ENCODE data around the gene ZSCAN22. TPM values are rescaled to one million over a fixed set of nuclear protein-coding genes. Genes with fewer than 3 reads are reported as not detected.

Gene ZSCAN22
- total RNA-seq, 2 experiments from 2014 or later, result 4.4 to 5.3 TPM

DNA sequence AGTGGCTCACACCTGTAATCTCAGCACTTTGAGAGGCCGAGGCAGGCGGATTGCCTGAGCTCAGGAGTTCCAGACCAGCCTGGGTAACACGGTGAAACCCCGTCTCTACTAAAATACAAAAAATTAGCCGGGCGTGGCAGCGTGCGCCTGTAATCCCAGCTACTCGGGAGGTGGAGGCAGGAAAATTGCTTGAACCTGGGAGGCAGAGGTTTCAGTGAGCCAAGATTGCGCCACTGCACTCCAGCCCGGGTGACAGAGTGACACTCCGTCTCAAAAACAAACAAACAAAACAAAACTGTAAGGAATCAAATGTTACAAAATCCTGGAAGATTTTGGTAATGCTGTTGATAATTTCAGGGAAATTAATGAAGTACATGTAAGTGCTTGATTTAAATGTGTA, 21.3 kb downstream of the ZSCAN22 start:
- POLR2A ChIA-PET, result interaction anchor here (0.8 to 2.0 kb wide), 6 partner anchors 9 to 165 kb away, joined by 3 to 12 read pairs (median 4); partner anchors contain the start of genes ZNF274, ZNF497 and ZNF837
- CTCF ChIA-PET, result interaction anchor here (0.8 to 1.2 kb wide), 3 partner anchors 9 to 15 kb away, joined by 3 to 4 read pairs (median 4); no protein-coding TSS in a partner anchor

DNA sequence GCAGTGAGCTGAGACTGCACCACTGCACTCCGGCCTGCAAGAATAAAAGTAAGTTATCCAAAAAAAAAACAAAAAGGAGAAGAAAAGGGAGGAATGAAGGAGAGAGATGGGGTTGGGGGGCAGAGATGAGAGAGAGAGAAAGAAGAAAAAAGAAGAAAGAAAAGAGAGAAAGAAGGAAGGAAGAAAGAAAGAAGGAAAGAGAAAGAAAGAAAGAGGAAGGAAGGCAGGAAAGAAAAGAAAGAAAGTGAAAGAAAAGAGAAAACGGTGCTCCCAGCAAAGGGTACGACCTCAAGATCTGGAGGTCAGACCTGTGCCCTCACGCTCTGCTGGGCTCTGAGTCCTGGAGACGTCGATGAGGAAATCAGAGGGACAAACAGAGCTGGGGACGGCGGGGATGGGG, 22.8 kb downstream of the ZSCAN22 start:
- ChIA-PET CTCF (no interaction called here), POLR2A (no interaction called here)

DNA sequence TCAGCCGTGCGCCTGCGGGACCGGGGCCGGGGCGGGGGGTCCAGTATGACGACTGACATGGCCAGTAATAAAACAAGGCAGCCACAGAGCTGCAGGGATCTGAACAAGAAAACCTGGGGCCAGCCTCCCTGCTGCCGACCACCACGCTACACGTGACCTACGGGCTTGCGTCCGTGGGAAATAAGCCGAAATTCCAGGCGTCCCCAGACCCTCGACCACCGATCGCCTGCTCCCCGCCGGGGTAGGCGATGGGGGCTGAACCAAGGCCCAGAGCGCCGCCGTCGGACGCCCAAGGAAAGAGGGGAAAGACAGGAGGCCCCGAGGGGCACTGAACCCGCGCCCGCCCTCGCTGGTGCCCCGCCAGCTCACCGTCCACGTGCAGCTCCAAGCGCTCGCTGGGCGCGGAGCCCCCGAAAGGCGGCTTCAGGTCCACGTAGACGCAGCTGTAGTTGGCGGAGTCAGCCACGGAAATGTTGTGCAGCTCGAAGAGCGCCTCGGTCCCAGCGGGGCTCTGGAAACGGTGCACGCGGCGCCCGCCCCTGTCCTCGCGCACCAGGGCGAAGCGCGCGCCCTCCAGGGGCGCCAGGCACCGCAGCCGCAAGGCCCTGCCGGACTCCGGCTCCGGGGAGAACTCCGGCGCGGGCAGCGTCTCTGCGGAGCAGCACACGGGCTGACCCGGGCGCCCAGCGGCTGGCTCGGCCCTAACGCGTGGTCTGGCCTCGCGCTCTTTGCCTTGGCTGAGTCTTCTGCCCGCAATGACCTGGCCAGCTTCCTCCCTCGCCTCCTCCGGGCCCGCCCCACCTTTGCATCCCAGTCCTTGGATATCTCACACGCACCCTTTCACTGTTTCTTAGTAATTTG, 23.4 kb downstream of the ZSCAN22 start:
- ChIA-PET CTCF (no interaction called here), POLR2A (no interaction called here)

DNA sequence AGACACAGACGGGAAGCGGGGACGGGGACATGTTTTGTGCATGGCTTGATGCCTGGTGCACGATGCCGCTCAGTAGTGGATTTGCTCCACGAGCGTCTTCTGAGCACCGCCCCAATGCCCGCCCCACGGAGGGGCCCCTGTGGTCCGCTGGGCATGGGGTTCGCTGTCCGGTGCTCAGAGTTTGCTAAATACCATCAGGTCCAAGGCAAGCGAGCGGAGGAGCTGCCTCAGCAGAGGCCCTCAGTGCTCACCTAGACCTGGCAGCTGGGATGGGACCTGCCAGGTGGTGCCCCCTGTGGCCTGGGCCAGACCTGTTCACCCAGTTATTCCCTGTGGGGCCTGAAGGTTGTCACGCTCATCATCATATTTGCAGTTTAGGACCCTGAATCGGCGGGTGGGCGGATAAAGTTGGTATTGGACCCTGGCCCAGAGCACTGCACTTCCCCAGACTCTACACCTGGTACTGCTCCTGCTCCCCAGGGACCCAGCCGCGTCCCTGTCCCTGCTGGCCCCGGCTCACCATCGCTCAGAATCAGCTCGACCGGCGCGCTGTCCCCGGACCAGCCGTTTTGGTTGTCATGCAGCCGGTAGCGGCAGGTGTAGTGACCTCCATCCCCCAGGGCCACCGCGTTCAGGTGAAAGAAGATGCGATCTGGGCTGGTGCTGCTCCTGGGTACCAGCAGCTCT, 24.2 kb downstream of the ZSCAN22 start:
- CTCF ChIA-PET, result no interaction called here
- POLR2A ChIA-PET, result no interaction called here

DNA sequence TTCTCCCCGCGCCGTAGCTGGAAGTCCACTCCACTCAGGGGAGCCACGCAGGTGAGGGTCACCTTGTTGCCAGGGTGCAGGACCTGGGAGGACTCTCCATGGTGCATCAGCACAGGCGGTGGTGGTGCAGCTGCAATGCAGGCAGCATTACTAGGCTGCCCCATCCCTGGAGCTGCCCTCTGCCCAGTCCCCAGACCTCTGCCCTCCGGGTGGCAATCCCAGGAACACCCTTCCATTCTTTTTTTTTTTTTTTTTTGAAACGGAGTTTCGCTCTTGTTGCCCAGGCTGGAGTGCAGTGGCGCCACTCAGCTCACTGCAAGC, 24.7 kb downstream of the ZSCAN22 start:
- POLR2A ChIA-PET, result no interaction called here
- CTCF ChIA-PET, result interaction anchor here (0.7 kb wide), 1 partner anchor 11 kb away, joined by 3 read pairs; the partner anchor contains the start of gene ZNF497

DNA sequence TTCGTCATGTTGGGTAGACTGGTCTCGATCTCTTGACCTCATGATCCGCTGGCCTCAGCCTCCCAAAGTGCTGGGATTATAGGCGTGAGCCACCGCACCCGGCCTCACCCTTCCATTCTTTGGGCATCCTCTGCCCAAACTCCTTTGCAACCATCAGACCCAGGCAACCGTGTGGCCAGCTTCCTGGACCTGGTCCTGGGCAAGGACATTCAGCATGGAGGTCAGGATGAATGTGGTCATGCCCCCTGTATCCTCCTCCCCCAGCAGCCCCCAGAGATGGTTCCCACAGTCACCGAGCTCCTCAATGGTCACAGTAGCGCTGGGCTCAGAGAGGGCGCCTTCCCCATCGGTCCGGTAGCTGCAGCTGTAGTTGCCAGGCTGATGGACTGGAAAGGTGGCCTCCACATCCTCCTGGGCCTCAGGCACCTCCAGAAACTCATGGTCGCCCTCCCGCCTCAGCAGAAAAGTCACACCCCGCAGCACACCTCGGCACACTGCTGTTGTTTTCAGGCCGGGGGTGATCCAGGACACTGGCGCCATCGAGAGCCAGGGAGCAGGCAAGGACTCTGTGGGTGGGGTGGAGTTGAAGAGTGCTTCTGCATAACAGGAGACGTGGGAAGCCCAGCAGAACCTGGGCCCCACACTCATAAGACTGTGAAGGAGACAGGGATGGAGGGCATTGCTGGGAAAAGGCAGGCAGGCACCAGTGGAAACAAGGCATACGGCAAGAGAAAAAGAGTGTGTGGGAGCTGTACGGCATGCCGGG, 25.4 kb downstream of the ZSCAN22 start:
- ChIA-PET POLR2A (interaction anchor here (0.6 kb wide), 1 partner anchor 435 kb away, joined by 4 read pairs; no protein-coding TSS in a partner anchor), CTCF (interaction anchor here (0.6 to 0.7 kb wide), 2 partner anchors 11 kb away, joined by 3 to 4 read pairs; partner anchors contain the start of gene ZNF497)

DNA sequence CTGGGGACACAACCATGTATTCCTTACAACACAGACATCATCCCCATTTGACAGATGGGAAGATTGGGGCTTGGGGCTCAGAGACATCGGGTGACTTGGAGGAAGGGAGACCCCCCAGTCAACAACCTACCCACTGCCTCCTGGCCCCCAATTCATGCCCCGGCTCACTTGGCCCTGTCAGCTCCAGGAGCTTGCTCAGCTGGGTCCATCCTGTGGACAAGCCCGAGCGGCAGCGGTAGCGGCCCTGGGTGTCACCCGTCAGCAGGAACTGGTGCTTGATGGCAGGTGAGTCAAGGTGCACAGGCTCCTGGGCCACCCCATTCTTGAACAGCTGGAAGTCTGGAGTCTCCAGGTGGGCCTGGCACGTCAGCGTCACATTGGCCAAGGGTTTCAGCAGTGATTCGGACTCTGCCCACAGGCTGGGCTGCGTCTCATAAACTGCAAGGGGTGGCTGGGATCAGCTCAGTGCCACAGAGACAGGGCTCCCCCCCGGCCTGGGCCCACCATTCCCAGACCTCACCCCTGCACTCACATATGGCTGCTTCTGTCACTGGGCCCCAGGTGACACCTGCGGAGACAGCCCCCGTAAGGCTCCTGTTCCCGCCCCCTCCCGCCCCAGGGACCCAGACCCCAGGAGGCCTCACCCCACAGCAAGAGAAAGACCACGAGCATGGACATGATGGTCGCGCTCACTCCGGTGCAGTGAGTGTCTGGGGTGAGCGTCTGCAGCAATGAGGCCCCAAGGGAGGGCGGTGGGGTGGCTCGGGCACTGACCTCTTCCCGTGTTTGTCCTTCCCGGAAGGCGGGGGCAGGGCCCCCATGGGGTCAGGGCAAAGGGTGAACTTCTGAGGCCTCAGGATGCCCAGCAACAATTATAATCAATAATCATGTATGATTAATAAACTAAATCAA, 26.2 kb downstream of the ZSCAN22 start, which contains the start of gene A1BG:
Gene A1BG (minus strand): TSS at position 733 of the 912 bp plus-strand sequence. CDS start 55 bp downstream, at position 678.
- POLR2A ChIA-PET, result interaction anchor here (0.6 kb wide), 1 partner anchor 436 kb away, joined by 4 read pairs; no protein-coding TSS in a partner anchor
- CTCF ChIA-PET, result no interaction called here

DNA sequence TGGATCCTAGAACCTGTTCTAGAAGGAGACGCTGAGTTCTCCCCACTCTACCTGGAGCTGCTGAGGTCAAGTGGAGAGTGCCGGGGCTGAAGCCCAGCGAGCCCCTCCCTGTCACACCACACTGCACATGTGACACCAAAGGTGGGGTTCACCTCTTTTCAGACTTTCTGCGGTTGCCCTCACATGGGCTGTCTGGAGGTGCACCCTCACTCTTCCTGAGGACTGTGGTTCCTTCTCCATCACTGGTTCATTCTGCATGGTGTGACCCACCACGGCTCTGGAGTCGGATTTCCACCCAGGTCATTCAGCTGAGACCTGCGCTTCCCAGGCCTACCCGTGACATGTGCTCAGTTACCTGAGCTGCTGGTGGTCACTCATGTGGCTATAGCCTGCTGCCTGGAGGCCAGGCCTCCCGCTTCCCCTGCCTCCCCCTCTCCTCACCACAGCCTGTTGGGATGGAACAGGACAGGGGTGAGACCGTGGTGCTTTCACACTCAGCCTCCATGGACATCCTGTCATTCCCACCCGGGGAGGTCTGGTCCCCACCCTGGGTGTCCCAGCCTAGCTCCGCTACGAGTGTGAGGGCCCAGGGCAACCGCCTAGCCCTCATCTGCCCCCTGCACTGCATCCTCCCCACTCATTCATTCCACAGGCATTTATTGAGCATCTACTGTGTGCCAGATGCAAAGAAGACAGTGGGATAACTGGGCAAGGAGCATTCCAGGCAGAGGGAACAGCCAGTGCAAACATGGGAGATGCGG, 27.1 kb downstream of the ZSCAN22 start:
- ChIA-PET CTCF (no interaction called here), POLR2A (no interaction called here)

DNA sequence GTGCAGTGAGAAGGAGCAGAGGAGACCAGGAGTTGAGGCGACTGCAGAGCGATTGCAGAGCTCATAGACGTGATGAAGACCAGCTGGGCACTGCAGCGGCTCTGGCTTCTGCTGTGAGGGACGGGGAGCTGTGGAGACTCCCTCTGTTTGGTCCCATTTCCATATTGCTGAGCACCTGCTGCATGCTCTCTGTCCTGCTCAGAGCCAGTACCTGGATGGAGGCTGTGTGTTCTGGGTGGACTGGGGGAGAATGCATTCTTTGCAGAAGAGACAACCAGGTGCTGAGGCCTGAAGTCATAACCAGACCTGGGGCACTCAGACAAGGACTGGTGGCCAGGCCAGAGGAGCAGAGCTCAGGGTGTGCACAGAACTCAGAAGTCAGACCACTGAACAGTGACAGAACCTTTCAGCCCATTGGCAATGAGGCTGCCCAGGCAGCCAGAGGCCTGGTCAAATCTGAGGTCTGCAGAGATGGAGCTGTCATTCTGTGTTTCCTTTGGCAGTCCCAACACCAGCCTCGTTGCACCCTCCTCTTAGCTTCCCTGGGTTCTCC, 27.8 kb downstream of the ZSCAN22 start:
- ChIA-PET POLR2A (no interaction called here), CTCF (no interaction called here)

DNA sequence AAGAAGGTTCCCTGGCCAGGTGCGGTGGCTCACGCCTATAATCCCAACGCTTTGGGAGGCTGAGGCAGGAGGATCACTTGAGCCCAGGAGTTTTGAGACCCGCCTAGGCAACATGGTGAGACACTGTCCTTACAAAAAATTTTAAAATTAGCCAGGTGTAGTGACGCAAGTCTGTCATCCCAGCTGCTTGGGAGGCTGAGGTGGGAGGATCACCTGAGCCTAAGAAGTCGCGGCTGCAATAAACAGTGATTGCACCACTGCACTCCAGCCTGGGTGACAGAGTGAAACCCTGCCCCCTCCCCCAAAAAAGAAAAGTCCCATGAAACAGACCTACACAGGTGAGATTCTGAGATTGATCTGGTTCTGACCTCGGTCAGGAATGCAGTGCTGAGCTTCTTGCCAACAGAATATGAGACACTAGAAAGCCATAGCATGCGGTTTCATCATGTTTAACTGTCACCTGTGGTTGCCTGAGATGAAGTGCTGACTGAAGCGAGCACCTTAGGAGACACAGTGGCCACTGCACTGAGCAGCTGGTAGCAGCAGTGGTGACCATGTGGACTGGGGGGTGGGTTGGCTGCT, 28.5 kb downstream of the ZSCAN22 start:
- CTCF ChIA-PET, result no interaction called here
- POLR2A ChIA-PET, result interaction anchor here (1.3 kb wide), 1 partner anchor 8 kb away, joined by 3 read pairs; no protein-coding TSS in a partner anchor

DNA sequence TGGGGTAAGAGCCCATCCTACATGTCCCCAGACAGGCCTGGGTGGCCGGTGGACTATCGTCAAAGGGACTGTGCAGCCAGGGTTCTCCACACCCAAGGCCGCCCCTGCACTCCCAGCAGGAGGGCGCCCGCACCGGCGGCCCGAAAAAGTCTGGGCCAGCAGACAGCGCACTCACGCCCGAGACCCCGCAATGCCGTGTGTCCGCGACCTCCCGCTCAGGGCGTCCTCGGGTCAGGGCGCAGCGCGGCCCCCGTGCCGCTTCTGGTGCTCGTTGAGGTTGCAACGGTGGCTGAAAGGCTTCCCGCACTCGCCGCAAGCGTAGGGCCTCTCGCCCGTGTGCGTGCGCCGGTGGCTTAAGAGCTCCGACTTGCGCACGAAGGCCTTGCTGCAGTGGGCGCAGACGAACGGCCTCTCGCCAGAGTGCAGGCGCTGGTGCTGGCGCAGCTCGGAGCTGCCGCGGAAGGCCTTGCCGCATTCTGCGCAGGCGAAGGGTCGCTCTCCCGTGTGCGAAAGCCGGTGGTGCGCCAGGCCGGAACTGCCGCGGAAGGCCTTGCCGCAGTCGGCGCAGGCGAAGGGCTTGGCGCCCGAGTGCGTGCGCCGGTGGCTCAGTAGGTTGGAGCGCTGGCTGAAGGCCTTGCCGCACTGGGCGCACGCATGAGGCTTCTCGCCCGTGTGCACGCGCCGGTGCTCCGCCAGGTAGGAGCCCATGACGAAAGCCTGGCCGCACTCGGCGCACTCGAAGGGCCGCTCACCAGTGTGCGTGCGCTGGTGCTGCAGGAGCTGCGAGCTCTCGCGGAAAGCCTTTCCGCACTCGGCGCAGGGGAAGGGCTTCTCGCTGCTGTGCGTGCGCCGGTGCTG, 29.3 kb downstream of the ZSCAN22 start:
- POLR2A ChIA-PET, result interaction anchor here (0.6 to 1.3 kb wide), 4 partner anchors 8 to 74 kb away, joined by 3 read pairs; no protein-coding TSS in a partner anchor
- CTCF ChIA-PET, result no interaction called here

DNA sequence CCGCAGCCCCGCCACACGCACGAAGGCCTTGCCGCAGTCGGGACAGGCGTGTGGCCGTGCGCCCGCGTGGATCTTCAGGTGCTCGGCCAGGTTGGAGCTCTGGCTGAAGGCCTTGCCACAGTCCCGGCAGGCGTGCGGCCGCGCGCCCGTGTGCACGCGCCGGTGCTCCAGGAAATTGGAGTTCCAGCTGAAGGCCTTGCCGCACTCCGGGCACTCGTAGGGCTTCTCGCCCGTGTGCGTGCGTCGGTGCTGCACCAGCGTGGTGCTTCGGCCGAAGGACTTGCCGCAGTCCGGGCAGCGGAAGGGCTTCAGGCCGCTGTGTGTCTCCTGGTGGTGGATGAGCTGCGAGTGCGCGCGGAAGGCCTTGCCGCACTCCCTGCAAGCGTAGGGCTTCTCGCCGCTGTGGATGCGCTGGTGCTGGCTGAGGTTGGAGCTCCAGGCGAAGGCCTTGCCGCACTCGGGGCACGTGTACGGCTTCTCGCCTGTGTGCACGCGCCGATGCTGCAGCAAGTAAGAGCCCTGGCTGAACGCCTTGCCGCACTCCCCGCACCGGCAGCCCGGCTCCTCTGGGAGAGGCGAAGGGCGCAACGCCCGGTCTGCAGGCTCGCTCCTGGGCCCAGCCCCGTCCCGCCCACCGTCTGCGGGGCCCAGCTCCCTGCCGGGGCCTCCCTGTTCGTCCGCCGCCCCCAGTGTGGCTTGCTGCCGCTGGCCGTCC, 30.1 kb downstream of the ZSCAN22 start:
- ChIA-PET POLR2A (interaction anchor here (0.6 to 1.0 kb wide), 2 partner anchors 9 to 75 kb away, joined by 3 read pairs; no protein-coding TSS in a partner anchor), CTCF (interaction anchor here (0.8 to 1.1 kb wide), 2 partner anchors 9 to 12 kb away, joined by 3 read pairs; no protein-coding TSS in a partner anchor)

DNA sequence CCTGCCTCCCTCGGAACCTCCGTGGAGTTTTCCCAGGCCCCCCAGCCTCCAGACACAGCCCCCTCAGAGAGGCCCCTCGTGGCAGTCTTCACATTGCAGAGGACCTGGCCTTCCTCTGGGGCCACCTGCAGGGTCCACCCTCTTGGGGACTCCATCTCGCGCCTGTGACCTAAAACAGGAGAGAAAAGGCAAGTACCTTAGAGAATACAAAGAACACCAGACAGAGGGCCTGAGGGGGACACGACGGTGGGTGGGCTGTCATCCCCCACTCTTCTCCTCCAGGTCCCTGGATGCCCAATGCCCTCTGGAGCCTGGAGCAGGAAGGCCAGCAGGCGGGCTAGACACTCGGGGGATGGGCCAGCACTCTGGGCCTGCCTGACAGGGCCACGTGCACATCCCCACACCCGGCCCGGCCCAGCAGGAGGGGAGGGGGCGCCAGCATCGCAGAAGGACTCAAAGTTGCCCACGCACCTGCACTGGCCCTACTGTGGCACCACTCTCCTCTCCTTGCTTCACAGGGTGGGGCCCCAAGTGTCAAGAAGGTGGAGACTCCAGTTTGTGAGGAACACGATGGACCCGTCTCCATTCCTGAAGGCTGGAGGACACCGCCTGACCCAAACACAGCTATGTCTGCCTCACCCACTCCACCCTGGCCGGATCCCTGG, 30.8 kb downstream of the ZSCAN22 start:
- ChIA-PET CTCF (interaction anchor here (0.8 to 1.1 kb wide), 2 partner anchors 9 to 12 kb away, joined by 3 read pairs; no protein-coding TSS in a partner anchor), POLR2A (no interaction called here)

DNA sequence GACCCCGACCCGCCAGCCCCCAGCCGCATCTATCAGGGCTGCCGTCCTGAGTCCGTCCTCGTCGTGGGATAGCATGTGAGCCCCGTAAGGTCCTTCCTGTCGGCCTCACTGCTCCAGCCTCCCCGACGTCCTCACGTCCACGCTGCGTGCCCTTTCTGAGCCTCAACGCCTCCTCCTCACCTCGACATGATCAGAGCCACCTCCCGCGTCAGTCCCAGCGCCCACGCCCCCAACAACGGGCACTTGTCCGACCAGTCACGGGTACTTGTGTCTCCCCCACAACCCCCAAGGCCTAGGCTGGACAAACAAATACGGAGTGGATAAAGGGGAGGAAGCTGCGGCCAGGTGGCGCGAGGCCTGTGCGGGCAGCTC, 35.1 kb downstream of the ZSCAN22 start:
- POLR2A ChIA-PET, result interaction anchor here (0.5 to 1.8 kb wide), 10 partner anchors 15 to 217 kb away, joined by 3 to 12 read pairs (median 5); partner anchors contain the start of genes RPS5, ZBTB45, ZNF544 and ZNF837
- CTCF ChIA-PET, result interaction anchor here (0.6 to 1.5 kb wide), 3 partner anchors 14 to 40 kb away, joined by 3 to 6 read pairs (median 4); partner anchors contain the start of gene ZSCAN22
